DND-41 (cell line): Measurements from ENCODE around the gene CD72.

ENCODE experiments used
- EZH2 ChIP-seq: IDR thresholded peaks from 3 replicates; pipeline ENCODE4 v1.6.1; 2012; ENCODE audit warnings: borderline replicate concordance, low read depth, mild to moderate bottlenecking, moderate library complexity, low read length, inconsistent platforms; ENCODE audit not compliant: severe bottlenecking
- TF ChIP-seq, protein P1 (sequence below): IDR thresholded peaks from 2 replicates; pipeline ENCODE4 v1.5.1; 2012; ENCODE audit warnings: borderline replicate concordance, low read length, moderate library complexity, mild to moderate bottlenecking; ENCODE audit not compliant: poor library complexity, severe bottlenecking; ENCODE audit errors: extremely low read depth

DNA sequence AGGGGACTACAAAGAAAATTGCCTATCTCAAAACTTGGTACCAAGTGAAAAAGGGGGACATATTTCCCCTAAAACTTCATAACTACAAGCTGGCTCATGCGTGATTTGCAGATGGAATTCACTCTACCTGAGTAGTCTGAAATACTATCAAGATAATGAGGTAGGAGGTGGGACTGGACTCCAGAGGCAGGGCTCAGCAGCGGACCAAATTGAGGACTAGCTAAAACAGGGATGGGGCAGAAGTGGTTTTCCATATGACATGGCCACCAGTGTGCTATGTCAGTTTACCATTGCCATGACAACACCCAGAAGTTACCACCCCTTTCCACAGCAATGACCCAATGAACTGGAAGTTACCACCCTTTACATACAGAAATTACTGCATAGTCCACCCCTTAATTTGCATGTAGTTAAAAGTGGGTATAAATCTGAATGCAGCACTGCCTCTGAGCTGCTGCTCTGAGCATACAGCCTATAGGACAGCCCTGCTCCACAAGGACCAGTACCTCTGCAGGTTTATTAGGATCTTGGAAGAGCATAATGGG, 43.6 kb downstream of the CD72 start:
- TF ChIP-seq, protein P1, sequence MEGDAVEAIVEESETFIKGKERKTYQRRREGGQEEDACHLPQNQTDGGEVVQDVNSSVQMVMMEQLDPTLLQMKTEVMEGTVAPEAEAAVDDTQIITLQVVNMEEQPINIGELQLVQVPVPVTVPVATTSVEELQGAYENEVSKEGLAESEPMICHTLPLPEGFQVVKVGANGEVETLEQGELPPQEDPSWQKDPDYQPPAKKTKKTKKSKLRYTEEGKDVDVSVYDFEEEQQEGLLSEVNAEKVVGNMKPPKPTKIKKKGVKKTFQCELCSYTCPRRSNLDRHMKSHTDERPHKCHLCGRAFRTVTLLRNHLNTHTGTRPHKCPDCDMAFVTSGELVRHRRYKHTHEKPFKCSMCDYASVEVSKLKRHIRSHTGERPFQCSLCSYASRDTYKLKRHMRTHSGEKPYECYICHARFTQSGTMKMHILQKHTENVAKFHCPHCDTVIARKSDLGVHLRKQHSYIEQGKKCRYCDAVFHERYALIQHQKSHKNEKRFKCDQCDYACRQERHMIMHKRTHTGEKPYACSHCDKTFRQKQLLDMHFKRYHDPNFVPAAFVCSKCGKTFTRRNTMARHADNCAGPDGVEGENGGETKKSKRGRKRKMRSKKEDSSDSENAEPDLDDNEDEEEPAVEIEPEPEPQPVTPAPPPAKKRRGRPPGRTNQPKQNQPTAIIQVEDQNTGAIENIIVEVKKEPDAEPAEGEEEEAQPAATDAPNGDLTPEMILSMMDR = no peak
- TF ChIP-seq EZH2 = no peak
